Left lung (tissue), 10 donors: Measurements from ENCODE around the gene CDC42EP5. TPM values are rescaled to one million over a fixed set of nuclear protein-coding genes. Genes with fewer than 3 reads are reported as not detected.

Experiments used
- ATAC-seq: fragments of 200-7000 bp; cut with Tn5 transposase; one replicate; pipeline ENCODE4 v1.9.1; 2020; ENCODE audit warnings: moderate library complexity
- DNase-seq, 4 donors: peaks; one replicate each; pipeline ENCODE4 v3.0.0-alpha.2; 2013 to 2020
- H3K27ac ChIP-seq, 2 donors: fragments of 200-600 bp; sonication (generic) in 1 of 2; one replicate each; pipeline versions ENCODE4 v1.5.0 to v1.8.0; 2020 to 2021
- H3K27me3 ChIP-seq, 2 donors: fragments of 200-600 bp; sonication (generic) in 1 of 2; one replicate each; pipeline versions ENCODE4 v1.5.0 to v1.8.0; 2020 to 2021
- H3K36me3 ChIP-seq, 2 donors: fragments of 200-600 bp; sonication (generic) in 1 of 2; one replicate each; pipeline versions ENCODE4 v1.5.0 to v1.8.0; 2020 to 2021
- H3K4me1 ChIP-seq, 2 donors: fragments of 200-600 bp; one replicate each; pipeline ENCODE4 v1.8.0; 2021
- H3K4me3 ChIP-seq, 2 donors: fragments of 200-600 bp; sonication (generic) in 1 of 2; one replicate each; pipeline versions ENCODE4 v1.5.0 to v1.8.0; 2020 to 2021; ENCODE audit warnings: mild to moderate bottlenecking in 1 of 2
- H3K9me3 ChIP-seq, 2 donors: fragments of 200-600 bp; sonication (generic) in 1 of 2; one replicate each; pipeline versions ENCODE4 v1.5.0 to v1.8.0; 2020 to 2021
- intact Hi-C, 2 donors: fragments of 100-400 bp; cut with DNase I; formaldehyde crosslinking; loops; one replicate each; pipeline versions ENCODE4 v1.11.2 to v1.14.2; 2022
- polyA plus RNA-seq, 6 donors: library from polyadenylated mRNA; unstranded; fragments of 120-200 nt; gene quantifications; one replicate each; pipeline ENCODE4 v1.2.1, GENCODE V29; 2013; ENCODE audit not compliant: insufficient read length in 6 of 6
- total RNA-seq, 2 donors: library from RNA; stranded (reverse); fragmentation: NEBNext Ultra II Directional; extraction: Animal tissue kit (Norgen Biotek cat#: 25700); gene quantifications; one replicate each; pipeline ENCODE4 v1.2.1, GENCODE V29; 2021
- TF ChIP-seq, protein P1 (sequence below), 2 donors: fragments of 200-600 bp; sonication (generic) in 1 of 2; IDR thresholded peaks; one replicate each; pipeline versions ENCODE4 v1.5.0 to v1.8.0; 2021; ENCODE audit warnings: antibody characterized with exemption in 2 of 2
- donor health status: DM: no; HTN: yes; CAD: no.
- donor health status: DM: no; HTN: no; CAD: no.

The CDC42EP5 gene
- total and polyA plus RNA-seq, 8 donors = 20.4 to 57.6 (median 31.1) TPM

DNA sequence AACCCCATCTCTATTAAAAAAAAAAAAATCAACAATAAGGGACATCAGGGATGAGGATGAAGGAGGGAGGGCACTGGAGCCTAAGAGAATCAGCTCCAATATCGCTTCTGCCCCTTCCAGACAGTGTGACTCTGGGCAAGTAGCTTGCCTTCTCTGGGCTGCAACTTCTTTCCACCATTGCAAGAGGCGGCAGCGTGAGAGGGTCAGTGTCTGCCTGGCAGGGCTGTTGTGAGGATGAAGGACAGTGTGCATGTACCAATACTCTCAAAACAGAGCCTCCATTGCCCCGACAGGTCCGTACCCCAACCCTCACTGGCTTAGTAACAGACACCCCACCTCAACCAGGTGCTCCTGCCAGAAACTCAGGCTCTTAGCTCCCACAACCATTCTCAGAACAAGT is 39.4 kb downstream of the CDC42EP5 start:
- Histone ChIP-seq H3K27ac (no peak overlapping the region), H3K4me1 (peaks cover 0 to 13% of the 10 kb centered on the region in 2 donors), H3K4me3 (no peak overlapping the region), H3K27me3 (peaks cover 0 to 30% of the 10 kb centered on the region in 2 donors), H3K36me3 (no peaks in the 10 kb centered on the region), H3K9me3 (no peaks in the 10 kb centered on the region)
- intact Hi-C loops = no loop called here
- ATAC-seq (no peak), DNase-seq (no peak)
- TF ChIP-seq, protein P1, sequence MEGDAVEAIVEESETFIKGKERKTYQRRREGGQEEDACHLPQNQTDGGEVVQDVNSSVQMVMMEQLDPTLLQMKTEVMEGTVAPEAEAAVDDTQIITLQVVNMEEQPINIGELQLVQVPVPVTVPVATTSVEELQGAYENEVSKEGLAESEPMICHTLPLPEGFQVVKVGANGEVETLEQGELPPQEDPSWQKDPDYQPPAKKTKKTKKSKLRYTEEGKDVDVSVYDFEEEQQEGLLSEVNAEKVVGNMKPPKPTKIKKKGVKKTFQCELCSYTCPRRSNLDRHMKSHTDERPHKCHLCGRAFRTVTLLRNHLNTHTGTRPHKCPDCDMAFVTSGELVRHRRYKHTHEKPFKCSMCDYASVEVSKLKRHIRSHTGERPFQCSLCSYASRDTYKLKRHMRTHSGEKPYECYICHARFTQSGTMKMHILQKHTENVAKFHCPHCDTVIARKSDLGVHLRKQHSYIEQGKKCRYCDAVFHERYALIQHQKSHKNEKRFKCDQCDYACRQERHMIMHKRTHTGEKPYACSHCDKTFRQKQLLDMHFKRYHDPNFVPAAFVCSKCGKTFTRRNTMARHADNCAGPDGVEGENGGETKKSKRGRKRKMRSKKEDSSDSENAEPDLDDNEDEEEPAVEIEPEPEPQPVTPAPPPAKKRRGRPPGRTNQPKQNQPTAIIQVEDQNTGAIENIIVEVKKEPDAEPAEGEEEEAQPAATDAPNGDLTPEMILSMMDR (IDR thresholded peaks at IDR 0.05) = no peak

DNA sequence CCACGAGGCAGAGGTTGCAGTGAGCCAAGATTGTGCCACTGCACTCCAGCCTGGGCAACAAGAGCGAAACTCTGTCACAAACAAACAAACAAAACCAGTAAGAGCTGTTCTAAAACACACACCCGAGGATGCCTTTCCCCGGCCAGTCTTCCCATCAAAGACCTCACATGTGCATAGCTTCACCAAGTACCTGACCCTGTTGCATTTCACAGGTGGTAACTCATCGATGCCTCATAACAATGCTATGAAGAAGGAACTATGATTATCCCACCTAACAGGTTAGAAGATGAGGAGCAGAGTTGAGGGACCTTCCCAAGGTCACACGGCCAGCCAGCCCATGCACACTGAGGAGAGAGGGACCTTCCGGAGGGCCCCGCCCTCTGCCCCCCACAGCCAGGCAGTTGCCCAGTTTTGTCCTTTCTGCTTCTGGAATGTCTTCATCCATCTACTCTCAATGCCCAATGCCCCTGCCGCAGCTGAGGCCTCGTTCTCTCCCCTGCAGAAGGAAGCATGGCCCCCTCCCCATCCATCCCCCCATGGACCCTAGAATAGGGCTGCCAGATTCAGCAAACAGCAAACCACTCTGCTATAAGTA is 40.9 kb downstream of the CDC42EP5 start:
- TF ChIP-seq, protein P1 (IDR thresholded peaks at IDR 0.05) = no peak
- intact Hi-C loops = no loop called here
- DNase-seq (no peak), ATAC-seq (no peak)
- Histone ChIP-seq H3K9me3 (no peaks in the 10 kb centered on the region), H3K36me3 (no peaks in the 10 kb centered on the region), H3K4me3 (no peak overlapping the region), H3K27ac (no peak overlapping the region), H3K27me3 (peaks cover 0 to 43% of the 10 kb centered on the region in 2 donors), H3K4me1 (peaks cover 0 to 13% of the 10 kb centered on the region in 2 donors)

DNA sequence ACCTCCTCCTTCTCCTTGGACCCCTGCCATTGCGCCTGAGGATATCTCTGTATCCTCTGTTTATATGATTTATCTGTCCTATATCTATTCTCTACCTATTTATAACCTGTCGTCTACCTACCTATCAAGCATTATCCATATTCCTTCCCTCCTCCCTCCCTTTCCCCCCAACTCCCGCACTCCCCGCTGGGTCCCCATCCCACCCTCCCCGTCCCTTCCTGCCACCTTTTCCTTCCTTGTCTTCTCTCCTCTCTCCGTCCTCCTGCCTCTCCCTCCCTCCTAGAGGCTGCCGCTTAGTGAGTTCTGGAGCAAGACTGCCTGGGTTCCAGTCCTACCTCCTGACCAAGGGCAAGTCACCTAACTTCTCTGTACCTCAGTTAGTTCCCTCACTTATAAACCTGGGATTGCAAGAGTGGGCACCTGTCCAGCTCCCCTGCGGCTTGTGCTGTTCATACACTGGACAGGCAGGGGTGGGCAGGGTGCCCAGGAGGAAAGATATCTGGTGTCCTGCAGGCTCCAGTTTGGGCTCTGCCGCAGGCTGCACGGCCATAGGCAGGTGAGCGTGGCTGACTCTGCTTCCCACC is 41.7 kb downstream of the CDC42EP5 start:
- H3K36me3 ChIP-seq = no peaks in the 10 kb centered on the region
- no peak overlapping the region for H3K4me3 ChIP-seq
- H3K27me3 ChIP-seq = peaks cover 0 to 50% of the 10 kb centered on the region in 2 donors
- H3K9me3 ChIP-seq = no peaks in the 10 kb centered on the region
- ATAC-seq (peak; percentile 38), DNase-seq (peak in 1 of 4 donors; percentile 76)
- no peak overlapping the region for H3K27ac ChIP-seq
- intact Hi-C loops = no loop called here
- peaks cover 0 to 13% of the 10 kb centered on the region in 2 donors for H3K4me1 ChIP-seq
- TF ChIP-seq, protein P1 (IDR thresholded peaks at IDR 0.05) = no peak

DNA sequence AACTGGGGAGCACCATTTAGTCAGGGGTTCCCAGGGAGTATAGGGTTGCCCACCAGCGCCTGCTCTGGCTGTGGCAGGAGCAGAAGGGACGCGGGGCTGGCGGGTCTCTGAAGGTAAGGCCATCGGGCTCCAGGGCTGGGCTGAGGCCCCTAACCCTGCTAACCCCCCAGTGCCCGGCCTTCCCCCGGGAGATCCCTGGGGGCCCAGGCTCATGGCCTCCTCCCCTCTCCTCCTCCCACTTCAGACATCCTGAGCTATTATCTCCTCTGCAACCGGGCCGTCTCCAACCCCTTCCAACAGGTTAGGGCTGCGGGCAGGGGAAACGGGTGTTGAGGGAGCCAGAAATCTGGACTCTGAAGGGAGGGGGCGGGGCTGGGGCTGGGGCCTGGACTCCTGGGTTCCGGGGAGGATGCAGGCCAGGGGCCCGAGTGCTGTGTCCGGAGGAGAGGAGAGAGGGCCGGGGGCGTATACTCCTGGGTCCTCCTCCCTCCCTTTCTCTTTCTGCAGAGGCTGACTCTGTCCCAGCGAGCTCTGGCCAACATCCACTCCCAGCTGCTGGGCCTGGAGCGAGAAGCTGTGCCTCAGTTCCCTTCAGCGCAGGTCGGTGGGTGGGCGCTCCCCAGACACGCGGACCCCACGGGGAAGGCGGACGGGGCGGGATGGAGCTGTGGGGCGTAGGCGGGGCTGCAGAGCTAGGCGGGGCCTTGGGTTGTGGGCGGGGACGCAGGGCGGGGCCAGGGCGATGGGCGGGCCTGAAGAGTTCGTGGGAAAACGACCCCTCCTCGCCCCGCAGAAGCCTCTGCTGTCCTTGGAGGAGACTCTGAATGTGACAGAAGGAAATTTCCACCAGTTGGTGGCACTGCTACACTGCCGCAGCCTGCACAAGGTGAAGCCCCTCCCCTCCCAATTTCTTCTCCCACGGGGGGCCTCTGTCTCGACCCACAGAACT is 42.5 kb downstream of the CDC42EP5 start:
- TF ChIP-seq, protein P1 (IDR thresholded peaks at IDR 0.05) = no peak
- Histone ChIP-seq H3K9me3 (no peaks in the 10 kb centered on the region), H3K36me3 (no peaks in the 10 kb centered on the region), H3K4me3 (peak overlapping the region in 1 of 2 donors; percentile 11), H3K27me3 (peaks cover 0 to 57% of the 10 kb centered on the region in 2 donors), H3K27ac (no peak overlapping the region), H3K4me1 (peaks cover 0 to 13% of the 10 kb centered on the region in 2 donors)
- ATAC-seq (peak; percentile 53), DNase-seq (peak in 2 of 4 donors; percentile 62 to 87)
- intact Hi-C loops = no loop called here
